ENCODE data around the gene PTP4A2. TPM values are rescaled to one million over a fixed set of nuclear protein-coding genes. Genes with fewer than 3 reads are reported as not detected.
A peak's percentile ranks its signal among the peaks of the same experiment; 100 is the strongest.

The PTP4A2 gene
- total and polyA plus RNA-seq, 2 of the 13 experiments (the other 11 are each of a cell fraction or from before 2014, with no cell fraction given): 173 to 225 TPM

- TF ChIP-seq ZNF407 (CRISPR knock-in tag; IDR thresholded peaks at IDR 0.05; ENCODE audit: not compliant biosample characterization): no peak
- no peak for TF ChIP-seq GATA4 (IDR thresholded peaks at IDR 0.05; ENCODE audit: borderline replicate concordance, low read depth)
- peak; percentile 42; the same call in 1 of the 2 replicates for TF ChIP-seq ATF3 (CRISPR knock-in tag; IDR thresholded peaks at IDR 0.05)
- TF ChIP-seq HNF4A (CRISPR knock-in tag; IDR thresholded peaks at IDR 0.05): peak; percentile 65
- peak; percentile 50; the same call in 1 of the 2 replicates for TF ChIP-seq ZNF777 (CRISPR knock-in tag; IDR thresholded peaks at IDR 0.05)
- TF ChIP-seq JUND (CRISPR knock-in tag; IDR thresholded peaks at IDR 0.05): peak; percentile 59; the same call in 1 of the 2 replicates
- no peak for TF ChIP-seq HMG20A (CRISPR knock-in tag; IDR thresholded peaks at IDR 0.05; ENCODE audit: borderline replicate concordance)
- TF ChIP-seq MIER3 (CRISPR knock-in tag; IDR thresholded peaks at IDR 0.05; ENCODE audit: borderline replicate concordance): peak; percentile 62; the same call in 1 of the 2 replicates
- no peak for TF ChIP-seq RELA (CRISPR knock-in tag; IDR thresholded peaks at IDR 0.05)
- no peak for TF ChIP-seq ZNF101 (CRISPR knock-in tag; IDR thresholded peaks at IDR 0.05; ENCODE audit: borderline replicate concordance, low read depth)
- no peak for TF ChIP-seq PHF20 (CRISPR knock-in tag; IDR thresholded peaks at IDR 0.05)
- peak; percentile 53 for TF ChIP-seq ZFY (CRISPR knock-in tag; IDR thresholded peaks at IDR 0.05)
- TF ChIP-seq MAX (IDR thresholded peaks at IDR 0.05): no peak; the same call in 1 of the 2 replicates
- TF ChIP-seq ZBED4 (CRISPR knock-in tag; IDR thresholded peaks at IDR 0.05; ENCODE audit: borderline replicate concordance): peak; percentile 51; the same call in 1 of the 2 replicates
- TF ChIP-seq ZNF672 (CRISPR knock-in tag; IDR thresholded peaks at IDR 0.05): no peak
Measured at GRCh38 chr1:31939484-31940329, 1.5 kb upstream of the PTP4A2 start (continued).

Measured in HepG2 (cell line).